Fibroblast of lung (primary cell): ENCODE results near the gene GRM4. TPM values are rescaled to one million over a fixed set of nuclear protein-coding genes. Genes with fewer than 3 reads are reported as not detected.

Experiments used
- DNase-seq, 2 donors: peaks; one replicate each; pipeline versions ENCODE4 v3.0.0 to v3.0.0-alpha.2; 2010; ENCODE audit warnings: low read depth in 2 of 2
- H2AFZ ChIP-seq: 2 replicates; pipeline ENCODE4 v1.5.1; 2012; ENCODE audit warnings: low read length, control low read depth, inconsistent platforms
- H3K27ac ChIP-seq: 2 replicates; pipeline ENCODE4 v1.5.1; 2011; ENCODE audit warnings: low read length, control low read depth; ENCODE audit not compliant: insufficient read depth
- H3K27me3 ChIP-seq: 2 replicates; pipeline ENCODE4 v1.5.1; 2011; ENCODE audit warnings: mild to moderate bottlenecking, low read length; ENCODE audit not compliant: control insufficient read depth, insufficient read depth
- H3K36me3 ChIP-seq: 2 replicates; pipeline ENCODE4 v1.5.1; 2011; ENCODE audit warnings: low read length; ENCODE audit not compliant: control insufficient read depth, insufficient read depth
- H3K4me1 ChIP-seq: 2 replicates; pipeline ENCODE4 v1.5.1; 2011; ENCODE audit warnings: low read length; ENCODE audit not compliant: control insufficient read depth, insufficient read depth; ENCODE audit errors: extremely low read depth
- H3K4me2 ChIP-seq: 2 replicates; pipeline ENCODE4 v1.5.1; 2011; ENCODE audit warnings: low read length, control low read depth; ENCODE audit not compliant: insufficient read depth; ENCODE audit errors: extremely low read depth
- H3K4me3 ChIP-seq, 4 experiments: fragments of 200-600 bp in 1 of 4; sonication (generic) in 1 of 4; replicated peaks in 1 of 4; 2 replicates each; pipeline ENCODE4 v1.5.1; 2011 to 2016; ENCODE audit warnings: low read length in 4 of 4, low read depth in 3 of 4, mild to moderate bottlenecking in 3 of 4, control low read depth in 2 of 4, inconsistent platforms in 1 of 4, mixed read lengths in 1 of 4; ENCODE audit not compliant: insufficient read depth in 1 of 4; ENCODE audit errors: control extremely low read depth in 1 of 4
- H3K79me2 ChIP-seq: 2 replicates; pipeline ENCODE4 v1.5.1; 2012; ENCODE audit warnings: mild to moderate bottlenecking, low read length, inconsistent platforms; ENCODE audit not compliant: control insufficient read depth, insufficient read depth
- H3K9ac ChIP-seq: 2 replicates; pipeline ENCODE4 v1.5.1; 2011; ENCODE audit warnings: mild to moderate bottlenecking, low read length, control low read depth; ENCODE audit not compliant: insufficient read depth
- H3K9me3 ChIP-seq: 2 replicates; pipeline ENCODE4 v1.5.1; 2012; ENCODE audit warnings: low read depth, low read length; ENCODE audit not compliant: control insufficient read depth, insufficient read depth
- H4K20me1 ChIP-seq: 2 replicates; pipeline ENCODE4 v1.5.1; 2011; ENCODE audit warnings: low read length; ENCODE audit not compliant: control insufficient read depth, insufficient read depth; ENCODE audit errors: extremely low read depth
- EZH2 ChIP-seq: IDR thresholded peaks from 2 replicates; pipeline ENCODE4 v1.5.1; 2012; ENCODE audit warnings: low read length, control low read depth, mild to moderate bottlenecking; ENCODE audit errors: missing control alignments
- polyA plus RNA-seq, 2 donors: library from polyadenylated mRNA; depleted of rRNA in 1 of 2; stranded (reverse) in 1 of 2; unstranded in 1 of 2; fragments of >200 nt; gene quantifications; 2 replicates each; pipeline ENCODE4 v1.2.1, GENCODE V29; 2011 to 2012; ENCODE audit warnings: missing spikeins in 1 of 2
- total RNA-seq: library from RNA; depleted of rRNA; stranded (reverse); fragments of >200 nt; gene quantifications from 2 replicates; pipeline ENCODE4 v1.2.1, GENCODE V29; 2014
- TF ChIP-seq, protein P1 (sequence below), 2 donors: IDR thresholded peaks in 1 of 2; conservative IDR thresholded peaks in 1 of 2; 1 replicate in 1 of 2; 2 replicates in 1 of 2; pipeline ENCODE4 v1.5.1; 2011 to 2012; ENCODE audit warnings: low read length in 2 of 2, control low read depth in 1 of 2, inconsistent platforms in 1 of 2, low read depth in 1 of 2, mild to moderate bottlenecking in 1 of 2

The GRM4 gene
- total and polyA plus RNA-seq, 2 donors (not counting 1 experiment from before 2014, with no cell fraction given): under 0.01 TPM; not detected in 1

DNA sequence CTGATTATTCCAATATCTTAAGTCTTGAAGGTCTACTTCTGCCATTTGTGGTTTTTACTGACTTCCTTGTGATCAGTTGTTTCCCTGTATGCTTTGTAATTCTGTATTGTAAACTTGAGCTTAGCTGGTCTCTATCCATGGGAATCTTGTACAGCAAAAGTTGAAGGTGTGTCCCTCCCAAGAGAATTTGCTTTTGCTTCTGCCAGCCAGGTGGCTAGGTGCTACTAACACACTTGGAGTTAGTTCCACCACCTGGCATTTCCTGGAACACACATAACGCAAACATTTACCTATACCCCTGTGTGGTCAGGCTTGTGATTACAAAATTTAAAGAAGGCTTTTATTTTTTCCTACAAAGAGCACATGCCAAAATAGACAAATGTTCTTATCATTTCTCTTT, 141.2 kb downstream of the GRM4 start:
- Histone ChIP-seq H3K27me3 (no peaks in the 10 kb centered on the region), H3K36me3 (no peaks in the 10 kb centered on the region), H3K27ac (no peak overlapping the region), H3K79me2 (no peaks in the 10 kb centered on the region), H2AFZ (no peak overlapping the region), H3K4me3 (no peak overlapping the region), H3K9me3 (no peaks in the 10 kb centered on the region), H4K20me1 (no peaks in the 10 kb centered on the region), H3K4me2 (no peak overlapping the region), H3K9ac (no peak overlapping the region), H3K4me1 (no peaks in the 10 kb centered on the region)
- no peak for TF ChIP-seq EZH2
- TF ChIP-seq, protein P1, sequence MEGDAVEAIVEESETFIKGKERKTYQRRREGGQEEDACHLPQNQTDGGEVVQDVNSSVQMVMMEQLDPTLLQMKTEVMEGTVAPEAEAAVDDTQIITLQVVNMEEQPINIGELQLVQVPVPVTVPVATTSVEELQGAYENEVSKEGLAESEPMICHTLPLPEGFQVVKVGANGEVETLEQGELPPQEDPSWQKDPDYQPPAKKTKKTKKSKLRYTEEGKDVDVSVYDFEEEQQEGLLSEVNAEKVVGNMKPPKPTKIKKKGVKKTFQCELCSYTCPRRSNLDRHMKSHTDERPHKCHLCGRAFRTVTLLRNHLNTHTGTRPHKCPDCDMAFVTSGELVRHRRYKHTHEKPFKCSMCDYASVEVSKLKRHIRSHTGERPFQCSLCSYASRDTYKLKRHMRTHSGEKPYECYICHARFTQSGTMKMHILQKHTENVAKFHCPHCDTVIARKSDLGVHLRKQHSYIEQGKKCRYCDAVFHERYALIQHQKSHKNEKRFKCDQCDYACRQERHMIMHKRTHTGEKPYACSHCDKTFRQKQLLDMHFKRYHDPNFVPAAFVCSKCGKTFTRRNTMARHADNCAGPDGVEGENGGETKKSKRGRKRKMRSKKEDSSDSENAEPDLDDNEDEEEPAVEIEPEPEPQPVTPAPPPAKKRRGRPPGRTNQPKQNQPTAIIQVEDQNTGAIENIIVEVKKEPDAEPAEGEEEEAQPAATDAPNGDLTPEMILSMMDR (conservative IDR thresholded peaks at IDR 0.05 in 1 of 2, IDR thresholded peaks at IDR 0.05 in 1 of 2; ENCODE audit: low read depth in 1 of 2, low read length in 2 of 2): no peak
- DNase-seq: no peak

DNA sequence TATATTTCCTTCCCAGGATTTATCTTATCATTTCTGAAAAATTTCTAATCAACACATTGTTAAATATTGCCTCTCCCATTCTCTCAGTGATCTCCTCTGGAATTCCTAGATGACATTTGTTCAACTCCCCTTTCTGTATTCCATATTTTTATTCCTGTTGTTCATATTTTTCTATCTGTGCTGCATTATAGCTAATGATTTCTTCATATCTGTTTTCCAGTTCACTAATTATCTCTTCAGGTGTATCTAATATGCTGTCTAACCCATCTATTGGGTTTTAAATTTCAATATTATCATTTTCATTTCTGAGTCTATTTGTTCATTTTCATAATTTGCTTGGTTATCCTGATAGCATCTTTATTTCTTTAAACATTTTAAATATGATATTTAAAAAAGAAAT, 141.9 kb downstream of the GRM4 start:
- no peak for DNase-seq
- TF ChIP-seq EZH2: no peak
- TF ChIP-seq, protein P1 (conservative IDR thresholded peaks at IDR 0.05 in 1 of 2, IDR thresholded peaks at IDR 0.05 in 1 of 2; ENCODE audit: low read depth in 1 of 2, low read length in 2 of 2): no peak
- H3K4me1 ChIP-seq: no peaks in the 10 kb centered on the region

DNA sequence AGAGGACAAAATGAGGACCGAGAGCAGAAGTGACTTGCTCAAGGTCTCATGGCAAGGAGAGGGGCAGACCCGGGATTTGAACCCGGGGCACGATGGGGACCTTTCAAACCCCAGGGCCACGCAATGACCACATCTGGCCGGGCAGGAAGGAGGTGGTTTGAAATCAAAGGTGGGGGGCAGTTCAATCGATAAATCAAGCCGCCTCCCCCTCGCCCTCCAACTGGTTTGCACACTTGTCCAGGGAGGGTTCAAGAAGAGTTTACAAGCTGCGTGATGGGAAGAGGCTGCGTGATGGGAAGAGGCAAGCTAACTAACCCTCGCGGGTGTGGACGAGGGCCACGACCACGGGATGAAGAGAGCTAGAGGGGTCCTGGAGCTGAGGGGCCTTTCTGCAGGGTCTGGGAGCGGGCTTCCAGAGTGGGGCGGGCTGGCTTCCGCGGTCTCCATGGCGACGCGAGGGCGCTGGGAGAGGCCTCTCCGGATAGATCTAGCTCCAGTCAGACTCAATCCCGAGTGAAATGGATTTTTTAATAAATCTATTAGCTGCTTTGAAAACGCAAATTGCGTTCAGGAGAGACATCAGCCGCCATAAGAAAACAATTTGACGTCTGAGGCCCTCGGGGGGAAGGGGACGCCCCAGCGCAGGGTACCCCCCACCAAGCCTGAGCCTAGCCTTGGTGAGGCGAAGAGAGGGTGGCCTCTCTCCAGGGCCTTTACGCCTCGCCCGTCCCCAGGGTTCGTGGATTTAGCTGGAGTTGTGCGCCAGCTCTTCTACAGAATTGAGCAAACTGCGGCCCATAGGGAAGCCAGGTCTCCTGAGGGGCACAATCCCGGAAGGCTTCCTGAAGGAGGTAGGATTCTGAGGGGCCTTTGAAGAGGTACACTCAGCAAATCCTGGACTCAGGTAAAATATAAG, 143.9 kb downstream of the GRM4 start:
- Histone ChIP-seq H3K4me1 (no peaks in the 10 kb centered on the region), H3K4me3 (no peak overlapping the region), H3K27me3 (no peaks in the 10 kb centered on the region), H4K20me1 (no peaks in the 10 kb centered on the region), H3K27ac (no peak overlapping the region), H2AFZ (no peak overlapping the region), H3K9ac (no peak overlapping the region), H3K9me3 (no peaks in the 10 kb centered on the region), H3K36me3 (no peaks in the 10 kb centered on the region), H3K79me2 (no peaks in the 10 kb centered on the region), H3K4me2 (no peak overlapping the region)
- no peak for DNase-seq
- TF ChIP-seq, protein P1 (conservative IDR thresholded peaks at IDR 0.05 in 1 of 2, IDR thresholded peaks at IDR 0.05 in 1 of 2; ENCODE audit: low read depth in 1 of 2, low read length in 2 of 2): no peak
- TF ChIP-seq EZH2: no peak

More for the DNA sequence above, 141.9 kb downstream of the GRM4 start:
- no peak overlapping the region for H3K4me2 ChIP-seq
- H3K9me3 ChIP-seq: no peaks in the 10 kb centered on the region
- no peaks in the 10 kb centered on the region for H4K20me1 ChIP-seq
- no peaks in the 10 kb centered on the region for H3K36me3 ChIP-seq
- no peak overlapping the region for H2AFZ ChIP-seq
- H3K27ac ChIP-seq: no peak overlapping the region
- H3K79me2 ChIP-seq: no peaks in the 10 kb centered on the region
- no peaks in the 10 kb centered on the region for H3K27me3 ChIP-seq
- H3K9ac ChIP-seq: no peak overlapping the region
- H3K4me3 ChIP-seq: no peak overlapping the region
